Sigmoid colon (tissue), 4 donors: ENCODE measurements around the gene NUPR1.
"Not testable (repeated sequence)": the region's sequence is repeated elsewhere in the genome, so short reads cannot be mapped to it uniquely, and the experiment has no call there.

ENCODE experiments used
- CTCF ChIP-seq, 4 experiments: fragments of 450-650 bp in 3 of 4; fragments of 200-600 bp in 1 of 4; IDR thresholded peaks; one replicate each; pipeline ENCODE4 v1.5.1; 2016 to 2019; ENCODE audit warnings: antibody characterized with exemption in 4 of 4, mild to moderate bottlenecking in 3 of 4, moderate library complexity in 2 of 4
- EP300 ChIP-seq, 4 donors: sonication (generic); formaldehyde crosslinking; IDR thresholded peaks; one replicate each; pipeline ENCODE4 v1.6.1; 2017; ENCODE audit warnings: antibody characterized with exemption in 4 of 4
- POLR2A ChIP-seq, 2 donors: fragments of 450-650 bp; IDR thresholded peaks; one replicate each; pipeline ENCODE4 v1.6.1; 2016; ENCODE audit warnings: antibody characterized with exemption in 2 of 2, mild to moderate bottlenecking in 2 of 2, moderate library complexity in 2 of 2
- POLR2AphosphoS5 ChIP-seq, 4 donors: sonication (generic); formaldehyde crosslinking; IDR thresholded peaks; one replicate each; pipeline ENCODE4 v1.6.1; 2017; ENCODE audit warnings: antibody characterized with exemption in 4 of 4

- not testable (repeated sequence) for TF ChIP-seq CTCF, POLR2A, EP300, POLR2AphosphoS5 (IDR thresholded peaks at IDR 0.05)
These were observed 11.5 kb downstream of the NUPR1 start for GRCh38 chr16:28527100-28527785.
